ENCODE measurements around the gene GBA2. TPM values are rescaled to one million over a fixed set of nuclear protein-coding genes. Genes with fewer than 3 reads are reported as not detected.
A peak's percentile ranks its signal among the peaks of the same experiment; 100 is the strongest.

The GBA2 gene
- total RNA-seq, 4 donors from 2014 or later = 263 to 474 (median 436) TPM

DNA sequence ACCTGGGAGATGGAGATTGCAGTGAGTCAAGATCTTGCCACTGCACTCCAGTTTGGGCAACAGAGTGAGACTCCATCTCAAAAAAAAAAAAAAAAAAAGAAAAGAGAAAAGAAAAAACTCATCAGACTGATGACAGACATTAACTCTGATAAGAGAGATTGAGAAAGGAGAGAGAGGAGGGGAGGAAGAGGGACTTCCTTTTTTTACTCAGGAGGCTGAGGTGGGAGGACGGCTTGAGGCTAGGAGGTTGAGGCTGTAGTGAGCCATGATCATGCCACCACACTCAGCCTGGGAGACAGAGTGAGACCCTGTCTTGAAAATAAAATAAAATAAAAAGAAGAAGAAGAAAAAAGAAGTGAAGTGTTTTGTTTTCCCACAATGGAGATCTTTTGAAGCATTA is 14.8 kb upstream of the GBA2 start:
- no peak overlapping the region for H3K27ac ChIP-seq
- TF ChIP-seq, protein P1, sequence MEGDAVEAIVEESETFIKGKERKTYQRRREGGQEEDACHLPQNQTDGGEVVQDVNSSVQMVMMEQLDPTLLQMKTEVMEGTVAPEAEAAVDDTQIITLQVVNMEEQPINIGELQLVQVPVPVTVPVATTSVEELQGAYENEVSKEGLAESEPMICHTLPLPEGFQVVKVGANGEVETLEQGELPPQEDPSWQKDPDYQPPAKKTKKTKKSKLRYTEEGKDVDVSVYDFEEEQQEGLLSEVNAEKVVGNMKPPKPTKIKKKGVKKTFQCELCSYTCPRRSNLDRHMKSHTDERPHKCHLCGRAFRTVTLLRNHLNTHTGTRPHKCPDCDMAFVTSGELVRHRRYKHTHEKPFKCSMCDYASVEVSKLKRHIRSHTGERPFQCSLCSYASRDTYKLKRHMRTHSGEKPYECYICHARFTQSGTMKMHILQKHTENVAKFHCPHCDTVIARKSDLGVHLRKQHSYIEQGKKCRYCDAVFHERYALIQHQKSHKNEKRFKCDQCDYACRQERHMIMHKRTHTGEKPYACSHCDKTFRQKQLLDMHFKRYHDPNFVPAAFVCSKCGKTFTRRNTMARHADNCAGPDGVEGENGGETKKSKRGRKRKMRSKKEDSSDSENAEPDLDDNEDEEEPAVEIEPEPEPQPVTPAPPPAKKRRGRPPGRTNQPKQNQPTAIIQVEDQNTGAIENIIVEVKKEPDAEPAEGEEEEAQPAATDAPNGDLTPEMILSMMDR (IDR thresholded peaks at IDR 0.05) = no peak
- TF ChIP-seq POLR2A (IDR thresholded peaks at IDR 0.05) = no peak
- DNase-seq = no peak
- H3K27me3 ChIP-seq = no peaks in the 10 kb centered on the region
- peaks cover 0 to 2% (median 0%) of the 10 kb centered on the region in 4 donors for H3K4me1 ChIP-seq
- no peaks in the 10 kb centered on the region for H3K36me3 ChIP-seq
- no peak overlapping the region for H3K4me3 ChIP-seq
- no peaks in the 10 kb centered on the region for H3K9me3 ChIP-seq

- H3K4me3 ChIP-seq = no peak overlapping the region
- TF ChIP-seq POLR2A (IDR thresholded peaks at IDR 0.05) = no peak
- TF ChIP-seq, protein P1 (IDR thresholded peaks at IDR 0.05) = no peak
These were observed 14.2 kb upstream of the GBA2 start for GRCh38 chr9:35763181-35763580.

DNA sequence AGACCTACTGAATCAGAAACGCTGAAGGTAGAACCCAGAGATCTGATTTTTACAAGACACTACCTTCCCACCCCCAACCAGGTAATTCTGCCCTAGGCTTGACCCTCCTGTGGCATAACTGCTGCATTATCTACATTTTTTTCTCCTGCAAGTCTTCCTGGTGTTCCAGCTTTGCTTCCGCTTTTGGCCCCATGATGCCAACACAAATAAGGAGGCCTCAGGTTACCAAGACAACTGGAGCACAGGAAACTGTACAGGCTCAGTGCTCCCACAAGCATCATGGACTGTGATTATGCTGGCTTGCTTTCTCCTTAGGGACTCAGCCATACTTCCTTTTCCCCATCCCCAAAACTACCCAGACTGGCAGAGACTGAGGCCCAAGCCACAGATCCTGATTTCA is 11.6 kb upstream of the GBA2 start:
- H3K27ac ChIP-seq = no peak overlapping the region
- TF ChIP-seq, protein P1 (IDR thresholded peaks at IDR 0.05) = no peak
- no peak for TF ChIP-seq POLR2A (IDR thresholded peaks at IDR 0.05)
- no peak overlapping the region for H3K4me3 ChIP-seq
- no peaks in the 10 kb centered on the region for H3K36me3 ChIP-seq
- H3K9me3 ChIP-seq = no peaks in the 10 kb centered on the region
- peaks cover 0 to 16% (median 9%) of the 10 kb centered on the region in 4 donors for H3K4me1 ChIP-seq
- H3K27me3 ChIP-seq = no peaks in the 10 kb centered on the region
- DNase-seq = no peak

More at GRCh38 chr9:35763181-35763580, 14.2 kb upstream of the GBA2 start:
- H3K27me3 ChIP-seq = no peaks in the 10 kb centered on the region
- peaks cover 0 to 8% (median 0%) of the 10 kb centered on the region in 4 donors for H3K4me1 ChIP-seq
- H3K9me3 ChIP-seq = no peaks in the 10 kb centered on the region
- no peak overlapping the region for H3K27ac ChIP-seq
- no peak for DNase-seq
- H3K36me3 ChIP-seq = no peaks in the 10 kb centered on the region

DNA sequence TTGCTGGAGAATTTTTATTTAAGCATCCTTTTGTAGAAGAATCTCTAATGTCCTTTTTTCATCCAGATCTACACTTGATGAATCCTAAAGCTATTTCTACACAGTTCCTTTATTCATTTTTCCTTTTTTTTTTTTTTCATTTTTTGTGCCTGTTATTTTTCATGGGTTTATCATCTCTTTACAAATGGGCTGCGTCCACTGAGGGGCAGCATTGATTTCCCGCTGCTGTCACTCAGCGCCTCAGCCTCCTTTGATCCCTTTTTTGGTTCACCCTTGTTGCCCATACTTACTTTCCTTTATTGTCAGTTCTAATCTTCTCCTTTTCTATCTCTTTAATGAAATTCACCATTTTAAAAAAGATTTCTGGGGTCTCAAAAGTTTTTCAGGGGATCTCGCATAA is 10.8 kb upstream of the GBA2 start:
- H3K27me3 ChIP-seq = no peaks in the 10 kb centered on the region
- H3K9me3 ChIP-seq = no peaks in the 10 kb centered on the region
- no peak for TF ChIP-seq POLR2A (IDR thresholded peaks at IDR 0.05)
- TF ChIP-seq, protein P1 (IDR thresholded peaks at IDR 0.05) = no peak
- H3K36me3 ChIP-seq = peaks cover 0 to 3% (median 0%) of the 10 kb centered on the region in 3 donors
- no peak overlapping the region for H3K4me3 ChIP-seq
- no peak overlapping the region for H3K27ac ChIP-seq
- H3K4me1 ChIP-seq = peaks cover 0 to 16% (median 9%) of the 10 kb centered on the region in 4 donors
- DNase-seq = no peak

GRCh38 chr9:35758475-35759050 is 9.5 kb upstream of the GBA2 start:
- peaks cover 0 to 16% (median 9%) of the 10 kb centered on the region in 4 donors for H3K4me1 ChIP-seq
- TF ChIP-seq, protein P1 (IDR thresholded peaks at IDR 0.05) = no peak
- TF ChIP-seq POLR2A (IDR thresholded peaks at IDR 0.05) = no peak
- H3K27ac ChIP-seq = peak overlapping the region in 2 of 4 donors; percentile 51 to 96
- H3K4me3 ChIP-seq = no peak overlapping the region
- H3K9me3 ChIP-seq = no peaks in the 10 kb centered on the region
- H3K36me3 ChIP-seq = peaks cover 0 to 15% (median 0%) of the 10 kb centered on the region in 3 donors
- no peaks in the 10 kb centered on the region for H3K27me3 ChIP-seq
- DNase-seq = no peak

All from Peyer's patch (tissue), 4 donors.